Measurements from ENCODE around the gene XPR1.

Gene XPR1

GRCh38 chr1:180598333-180598974 lies 33.4 kb upstream of the XPR1 start:
- 58 to 67% methylated on average over 6 of the region's 6 CpGs for WGBS, 2 experiments
- H3K4me3 ChIP-seq (ENCODE audit: insufficient read depth, low read depth, low read length) = no peak overlapping the region

GRCh38 chr1:180600343-180600742 lies 31.5 kb upstream of the XPR1 start:
- Histone ChIP-seq H3K27ac (ENCODE audit: insufficient read depth, low read depth, low read length, poor library complexity, severe bottlenecking) (no peak overlapping the region), H3K4me1 (ENCODE audit: control insufficient read depth, insufficient read depth, low read length) (peaks cover 4% of the 10 kb centered on the region), H3K36me3 (ENCODE audit: control insufficient read depth, insufficient read depth, low read length) (no peaks in the 10 kb centered on the region), H3K27me3 (ENCODE audit: control insufficient read depth, insufficient read depth, low read length, poor library complexity, severe bottlenecking) (no peaks in the 10 kb centered on the region), H3K9me3 (ENCODE audit: control insufficient read depth, low read length) (no peaks in the 10 kb centered on the region), H3K4me3 (ENCODE audit: insufficient read depth, low read depth, low read length) (no peak overlapping the region)
- 95 to 100% methylated on average over 1 of the region's 1 CpG for WGBS, 2 experiments

More at GRCh38 chr1:180598333-180598974, 33.4 kb upstream of the XPR1 start:
- Histone ChIP-seq H3K9me3 (ENCODE audit: control insufficient read depth, low read length) (no peaks in the 10 kb centered on the region), H3K27ac (ENCODE audit: insufficient read depth, low read depth, low read length, poor library complexity, severe bottlenecking) (no peak overlapping the region), H3K4me1 (ENCODE audit: control insufficient read depth, insufficient read depth, low read length) (peaks cover 4% of the 10 kb centered on the region), H3K27me3 (ENCODE audit: control insufficient read depth, insufficient read depth, low read length, poor library complexity, severe bottlenecking) (no peaks in the 10 kb centered on the region), H3K36me3 (ENCODE audit: control insufficient read depth, insufficient read depth, low read length) (no peaks in the 10 kb centered on the region)

GRCh38 chr1:180601512-180601911 lies 30.3 kb upstream of the XPR1 start:
- H3K9me3 ChIP-seq (ENCODE audit: control insufficient read depth, low read length) = no peaks in the 10 kb centered on the region
- no peaks in the 10 kb centered on the region for H3K36me3 ChIP-seq (ENCODE audit: control insufficient read depth, insufficient read depth, low read length)
- H3K4me3 ChIP-seq (ENCODE audit: insufficient read depth, low read depth, low read length) = no peak overlapping the region
- no peak overlapping the region for H3K27ac ChIP-seq (ENCODE audit: insufficient read depth, low read depth, low read length, poor library complexity, severe bottlenecking)
- no peaks in the 10 kb centered on the region for H3K27me3 ChIP-seq (ENCODE audit: control insufficient read depth, insufficient read depth, low read length, poor library complexity, severe bottlenecking)
- H3K4me1 ChIP-seq (ENCODE audit: control insufficient read depth, insufficient read depth, low read length) = peaks cover 4% of the 10 kb centered on the region
- 93 to 95% methylated on average over 1 of the region's 1 CpG for WGBS, 2 experiments

GRCh38 chr1:180603223-180603849 lies 28.5 kb upstream of the XPR1 start:
- Histone ChIP-seq H3K4me1 (ENCODE audit: control insufficient read depth, insufficient read depth, low read length) (peaks cover 3% of the 10 kb centered on the region), H3K9me3 (ENCODE audit: control insufficient read depth, low read length) (no peaks in the 10 kb centered on the region), H3K27ac (ENCODE audit: insufficient read depth, low read depth, low read length, poor library complexity, severe bottlenecking) (no peak overlapping the region), H3K27me3 (ENCODE audit: control insufficient read depth, insufficient read depth, low read length, poor library complexity, severe bottlenecking) (no peaks in the 10 kb centered on the region), H3K4me3 (ENCODE audit: insufficient read depth, low read depth, low read length) (no peak overlapping the region), H3K36me3 (ENCODE audit: control insufficient read depth, insufficient read depth, low read length) (no peaks in the 10 kb centered on the region)
- 92 to 97% methylated on average over 6 of the region's 6 CpGs for WGBS, 2 experiments

- Histone ChIP-seq H3K36me3 (ENCODE audit: control insufficient read depth, insufficient read depth, low read length) (no peaks in the 10 kb centered on the region), H3K9me3 (ENCODE audit: control insufficient read depth, low read length) (no peaks in the 10 kb centered on the region), H3K4me1 (ENCODE audit: control insufficient read depth, insufficient read depth, low read length) (no peaks in the 10 kb centered on the region), H3K27ac (ENCODE audit: insufficient read depth, low read depth, low read length, poor library complexity, severe bottlenecking) (no peak overlapping the region), H3K27me3 (ENCODE audit: control insufficient read depth, insufficient read depth, low read length, poor library complexity, severe bottlenecking) (no peaks in the 10 kb centered on the region), H3K4me3 (ENCODE audit: insufficient read depth, low read depth, low read length) (no peak overlapping the region)
- whole genome bisulfite sequencing, 2 experiments = 90 to 95% methylated on average over 2 of the region's 2 CpGs
These were observed 28.0 kb upstream of the XPR1 start for GRCh38 chr1:180603850-180604226.

GRCh38 chr1:180606155-180606554 lies 25.7 kb upstream of the XPR1 start:
- no peak overlapping the region for H3K4me3 ChIP-seq (ENCODE audit: insufficient read depth, low read depth, low read length)
- no peaks in the 10 kb centered on the region for H3K36me3 ChIP-seq (ENCODE audit: control insufficient read depth, insufficient read depth, low read length)
- H3K9me3 ChIP-seq (ENCODE audit: control insufficient read depth, low read length) = no peaks in the 10 kb centered on the region
- no peaks in the 10 kb centered on the region for H3K27me3 ChIP-seq (ENCODE audit: control insufficient read depth, insufficient read depth, low read length, poor library complexity, severe bottlenecking)
- WGBS, 2 experiments = 64 to 65% methylated on average over 2 of the region's 2 CpGs
- H3K27ac ChIP-seq (ENCODE audit: insufficient read depth, low read depth, low read length, poor library complexity, severe bottlenecking) = no peak overlapping the region
- H3K4me1 ChIP-seq (ENCODE audit: control insufficient read depth, insufficient read depth, low read length) = peaks cover 11% of the 10 kb centered on the region

- peaks cover 16% of the 10 kb centered on the region for H3K4me1 ChIP-seq (ENCODE audit: control insufficient read depth, insufficient read depth, low read length)
- H3K36me3 ChIP-seq (ENCODE audit: control insufficient read depth, insufficient read depth, low read length) = no peaks in the 10 kb centered on the region
- H3K27me3 ChIP-seq (ENCODE audit: control insufficient read depth, insufficient read depth, low read length, poor library complexity, severe bottlenecking) = no peaks in the 10 kb centered on the region
- no peaks in the 10 kb centered on the region for H3K9me3 ChIP-seq (ENCODE audit: control insufficient read depth, low read length)
- 90 to 94% methylated on average over 7 of the region's 7 CpGs for WGBS, 2 experiments
- H3K4me3 ChIP-seq (ENCODE audit: insufficient read depth, low read depth, low read length) = no peak overlapping the region
- H3K27ac ChIP-seq (ENCODE audit: insufficient read depth, low read depth, low read length, poor library complexity, severe bottlenecking) = no peak overlapping the region
These were observed 21.9 kb upstream of the XPR1 start for GRCh38 chr1:180609643-180610555.

- Histone ChIP-seq H3K4me1 (ENCODE audit: control insufficient read depth, insufficient read depth, low read length) (peaks cover 16% of the 10 kb centered on the region), H3K27ac (ENCODE audit: insufficient read depth, low read depth, low read length, poor library complexity, severe bottlenecking) (no peak overlapping the region), H3K36me3 (ENCODE audit: control insufficient read depth, insufficient read depth, low read length) (no peaks in the 10 kb centered on the region), H3K9me3 (ENCODE audit: control insufficient read depth, low read length) (no peaks in the 10 kb centered on the region), H3K4me3 (ENCODE audit: insufficient read depth, low read depth, low read length) (no peak overlapping the region), H3K27me3 (ENCODE audit: control insufficient read depth, insufficient read depth, low read length, poor library complexity, severe bottlenecking) (no peaks in the 10 kb centered on the region)
- 60 to 62% methylated on average over 3 of the region's 3 CpGs for WGBS, 2 experiments
These were observed 21.2 kb upstream of the XPR1 start for GRCh38 chr1:180610556-180611015.

- no peak overlapping the region for H3K4me3 ChIP-seq (ENCODE audit: insufficient read depth, low read depth, low read length)
- H3K27ac ChIP-seq (ENCODE audit: insufficient read depth, low read depth, low read length, poor library complexity, severe bottlenecking) = no peak overlapping the region
- peaks cover 16% of the 10 kb centered on the region for H3K4me1 ChIP-seq (ENCODE audit: control insufficient read depth, insufficient read depth, low read length)
- no peaks in the 10 kb centered on the region for H3K36me3 ChIP-seq (ENCODE audit: control insufficient read depth, insufficient read depth, low read length)
- WGBS, 2 experiments = 88 to 91% methylated on average over 9 of the region's 9 CpGs
- no peaks in the 10 kb centered on the region for H3K9me3 ChIP-seq (ENCODE audit: control insufficient read depth, low read length)
- no peaks in the 10 kb centered on the region for H3K27me3 ChIP-seq (ENCODE audit: control insufficient read depth, insufficient read depth, low read length, poor library complexity, severe bottlenecking)
These were observed 20.5 kb upstream of the XPR1 start for GRCh38 chr1:180611016-180611930.
